GM12873 (cell line): ENCODE data around the gene A2ML1.

Experiments used
- TF ChIP-seq, protein P1 (sequence below): IDR thresholded peaks from 2 replicates; pipeline ENCODE4 v1.5.1; 2012; ENCODE audit warnings: low read depth, mild to moderate bottlenecking, moderate library complexity, low read length, control low read depth; ENCODE audit not compliant: insufficient read depth; ENCODE audit errors: missing control alignments

Gene A2ML1

GRCh38 chr12:8821591-8821990, 830 bp upstream of the A2ML1 start:
- TF ChIP-seq, protein P1, sequence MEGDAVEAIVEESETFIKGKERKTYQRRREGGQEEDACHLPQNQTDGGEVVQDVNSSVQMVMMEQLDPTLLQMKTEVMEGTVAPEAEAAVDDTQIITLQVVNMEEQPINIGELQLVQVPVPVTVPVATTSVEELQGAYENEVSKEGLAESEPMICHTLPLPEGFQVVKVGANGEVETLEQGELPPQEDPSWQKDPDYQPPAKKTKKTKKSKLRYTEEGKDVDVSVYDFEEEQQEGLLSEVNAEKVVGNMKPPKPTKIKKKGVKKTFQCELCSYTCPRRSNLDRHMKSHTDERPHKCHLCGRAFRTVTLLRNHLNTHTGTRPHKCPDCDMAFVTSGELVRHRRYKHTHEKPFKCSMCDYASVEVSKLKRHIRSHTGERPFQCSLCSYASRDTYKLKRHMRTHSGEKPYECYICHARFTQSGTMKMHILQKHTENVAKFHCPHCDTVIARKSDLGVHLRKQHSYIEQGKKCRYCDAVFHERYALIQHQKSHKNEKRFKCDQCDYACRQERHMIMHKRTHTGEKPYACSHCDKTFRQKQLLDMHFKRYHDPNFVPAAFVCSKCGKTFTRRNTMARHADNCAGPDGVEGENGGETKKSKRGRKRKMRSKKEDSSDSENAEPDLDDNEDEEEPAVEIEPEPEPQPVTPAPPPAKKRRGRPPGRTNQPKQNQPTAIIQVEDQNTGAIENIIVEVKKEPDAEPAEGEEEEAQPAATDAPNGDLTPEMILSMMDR = no peak

GRCh38 chr12:8823565-8824300, 1.3 kb downstream of the A2ML1 start:
- TF ChIP-seq, protein P1 = peak; percentile 30

- TF ChIP-seq, protein P1 = no peak
Measured at GRCh38 chr12:8827551-8828256, 5.3 kb downstream of the A2ML1 start.

DNA sequence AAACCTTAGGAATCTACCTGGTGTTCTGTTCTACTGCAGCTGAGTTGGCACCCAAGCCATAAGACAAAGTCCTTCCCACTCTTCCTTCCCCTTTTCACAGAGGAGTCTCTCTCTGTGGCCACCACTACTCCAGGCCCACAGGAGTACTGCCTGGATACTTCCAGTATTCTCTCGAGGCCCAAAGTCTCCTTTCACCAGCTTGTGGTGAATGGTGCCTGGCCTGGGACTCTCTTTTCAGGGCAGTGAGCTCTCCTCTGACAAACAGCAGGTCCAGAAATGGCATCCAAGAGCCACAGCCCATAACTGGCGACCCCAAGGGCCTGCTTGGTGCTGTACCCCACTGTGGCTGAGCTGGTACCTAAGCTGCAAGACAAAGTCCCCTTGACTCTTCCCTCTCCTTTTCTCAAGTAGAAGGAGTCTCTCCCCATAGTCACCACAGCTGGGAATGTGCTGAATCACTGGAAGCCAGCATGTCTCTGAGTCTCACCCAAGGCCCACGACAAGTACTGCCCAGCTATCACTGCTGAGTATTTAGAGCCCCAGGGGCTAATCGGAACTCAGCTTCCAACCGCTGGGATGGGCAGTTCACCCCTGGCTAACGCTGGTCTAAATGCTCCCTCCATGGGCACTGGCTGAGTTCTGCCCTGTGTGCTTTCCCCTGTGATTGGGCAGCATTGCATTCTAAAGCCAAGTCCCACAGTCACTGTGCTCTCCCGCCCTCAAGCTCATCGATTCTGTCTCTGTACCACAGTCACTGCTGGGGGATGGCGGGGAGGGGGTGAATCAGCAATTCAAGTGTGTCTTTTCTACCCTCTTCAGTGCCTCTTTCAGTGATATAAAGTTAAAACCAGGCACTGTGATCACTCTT, 6.1 kb downstream of the A2ML1 start:
- TF ChIP-seq, protein P1 = no peak

DNA sequence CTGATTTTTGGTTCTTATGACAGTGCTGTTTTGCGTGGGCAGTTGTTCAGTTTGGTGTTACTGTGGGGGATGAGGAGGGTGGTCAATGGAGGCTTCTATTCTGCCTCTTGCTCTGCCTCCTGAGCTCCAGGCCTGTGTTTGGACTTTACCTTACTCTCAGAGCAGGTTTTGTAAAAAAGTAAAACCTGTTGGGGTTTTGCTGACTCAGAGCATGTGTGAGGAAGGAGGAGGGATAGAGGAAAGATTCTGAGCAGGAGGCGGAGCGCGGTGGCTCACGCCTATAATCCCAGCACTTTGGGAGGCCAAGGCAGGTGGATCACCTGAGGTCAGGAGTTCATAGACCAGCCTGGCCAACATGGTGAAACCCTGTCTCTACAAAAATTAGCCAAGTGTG, 6.7 kb downstream of the A2ML1 start:
- TF ChIP-seq, protein P1 = no peak

DNA sequence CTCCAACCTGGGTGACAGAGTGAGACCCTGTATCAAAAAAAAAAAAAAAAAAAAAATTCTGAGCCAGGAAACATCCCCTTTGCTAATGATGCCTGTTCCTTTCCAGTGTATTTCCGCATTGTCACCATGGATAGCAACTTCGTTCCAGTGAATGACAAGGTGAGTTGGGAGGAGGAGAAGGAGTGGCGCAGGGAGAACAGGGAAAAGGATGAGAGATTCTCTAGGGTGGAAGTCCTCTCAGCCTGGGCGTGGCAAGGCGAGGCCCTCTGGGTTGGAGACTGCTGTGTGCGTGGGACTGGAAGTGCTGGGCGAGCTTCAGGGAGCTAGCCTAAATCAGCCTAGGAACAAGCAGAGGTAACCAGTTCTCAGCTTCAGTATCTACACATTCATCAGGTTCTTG, 7.2 kb downstream of the A2ML1 start:
- TF ChIP-seq, protein P1 = no peak

- TF ChIP-seq, protein P1 = no peak
Measured at GRCh38 chr12:8831116-8831515, 8.7 kb downstream of the A2ML1 start.
